SH-SY5Y (cell line): Measurements from ENCODE around the gene NRTN.

Experiments
- GATA2 ChIP-seq: IDR thresholded peaks from 2 replicates; pipeline ENCODE4 v1.6.1; 2011; ENCODE audit warnings: mild to moderate bottlenecking, low read depth, low read length
- GATA3 ChIP-seq: IDR thresholded peaks from 2 replicates; pipeline ENCODE4 v1.6.1; 2011; ENCODE audit warnings: low read depth, mild to moderate bottlenecking, low read length, moderate library complexity

Gene NRTN

DNA sequence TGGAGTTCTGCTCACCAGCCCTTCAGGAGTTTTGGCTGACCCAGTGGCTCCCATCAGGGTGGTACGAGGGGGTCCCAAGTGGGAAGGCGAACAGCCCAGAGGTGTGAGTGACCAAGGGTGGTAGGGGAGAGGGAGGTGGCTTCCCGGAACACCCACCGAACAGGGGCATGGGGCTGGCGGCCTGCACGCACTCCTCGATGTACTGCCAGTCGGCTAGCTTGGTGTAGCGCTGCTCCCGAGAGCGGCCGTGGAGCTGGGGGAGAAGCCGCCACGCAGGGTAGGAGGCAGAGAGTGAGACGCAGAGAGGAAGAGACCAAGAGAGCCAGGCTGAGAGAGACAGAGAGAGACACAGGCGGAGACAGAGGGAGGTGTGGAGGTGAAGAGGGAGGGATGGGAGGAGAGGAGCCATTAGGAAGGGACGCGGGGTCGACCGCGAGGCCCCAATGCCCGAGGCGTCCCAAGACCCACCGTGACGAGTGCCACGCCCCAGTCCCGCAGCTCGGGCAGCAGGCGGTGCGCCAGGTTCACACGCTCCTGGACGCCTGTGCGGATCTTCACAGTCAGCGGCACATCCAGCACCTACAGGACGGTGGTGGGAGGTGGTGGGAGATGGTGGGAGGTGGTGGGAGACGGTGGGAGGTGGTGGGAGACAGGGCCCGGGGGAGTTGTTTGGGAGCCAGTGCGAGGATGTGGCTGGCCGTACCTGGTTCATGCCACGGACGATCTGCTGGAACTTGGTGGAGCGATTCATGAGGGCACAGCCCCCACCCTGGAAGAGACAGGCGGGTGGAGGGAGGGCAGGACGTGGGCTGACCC lies 18.1 kb upstream of the NRTN start:
- TF ChIP-seq GATA2 (no peak), GATA3 (no peak)

DNA sequence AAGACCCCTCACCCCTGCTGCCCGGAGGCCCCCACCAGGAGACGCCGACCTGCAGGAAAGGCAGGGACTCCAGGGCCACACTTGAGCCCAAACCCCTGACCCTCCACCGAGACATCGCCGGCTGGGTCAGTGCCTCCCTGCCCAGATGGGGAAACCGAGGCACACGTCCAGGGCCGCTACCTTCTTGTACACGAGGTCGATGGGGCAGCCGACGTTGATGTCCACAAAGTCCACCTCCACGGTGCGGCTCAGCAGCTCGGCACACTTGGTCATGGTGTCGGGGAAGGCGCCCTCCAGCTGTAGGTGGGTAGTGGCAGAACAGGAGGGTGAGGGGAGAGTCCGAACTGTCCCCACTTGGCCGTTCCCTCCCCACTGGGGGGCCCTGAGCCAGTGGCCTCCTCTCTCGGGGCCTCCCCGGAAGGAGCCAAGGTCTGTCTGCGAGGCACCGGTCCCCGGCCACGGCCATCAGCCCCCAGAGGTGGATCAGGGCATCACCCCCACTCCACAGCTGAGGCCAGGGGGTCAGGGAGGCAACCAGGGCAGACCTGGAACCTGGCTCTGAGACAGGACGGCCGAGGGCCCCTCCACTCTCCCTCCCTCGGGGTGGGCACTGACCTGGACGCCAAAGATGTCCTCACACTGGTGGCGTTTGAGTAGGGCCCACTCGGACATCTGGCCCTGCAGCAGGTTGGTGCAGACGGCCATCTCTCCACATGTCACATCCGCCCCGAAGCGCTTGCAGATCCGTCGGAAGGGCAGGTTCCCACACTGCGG lies 17.3 kb upstream of the NRTN start:
- TF ChIP-seq GATA2 (no peak), GATA3 (no peak)

DNA sequence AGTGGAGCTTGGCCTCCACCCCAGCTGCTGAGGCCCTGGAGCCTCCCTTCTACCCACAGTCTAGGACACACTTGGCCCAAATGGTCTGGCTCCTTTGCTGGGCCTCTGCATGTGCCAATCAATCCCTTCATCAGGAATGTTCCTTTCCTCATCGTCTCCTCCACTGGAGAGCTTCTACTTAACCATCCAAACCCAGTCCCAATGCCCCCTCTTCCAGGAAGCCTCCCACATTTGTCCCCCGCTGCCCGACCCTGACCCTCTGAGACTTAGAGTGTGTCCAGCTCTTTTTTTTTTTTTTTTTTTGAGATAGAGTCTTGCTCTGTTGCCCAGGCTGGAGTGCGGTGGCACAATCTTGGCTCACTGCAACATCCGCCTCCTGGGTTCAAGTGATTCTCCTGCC lies 16.4 kb upstream of the NRTN start:
- TF ChIP-seq GATA2 = no peak
- no peak for TF ChIP-seq GATA3

DNA sequence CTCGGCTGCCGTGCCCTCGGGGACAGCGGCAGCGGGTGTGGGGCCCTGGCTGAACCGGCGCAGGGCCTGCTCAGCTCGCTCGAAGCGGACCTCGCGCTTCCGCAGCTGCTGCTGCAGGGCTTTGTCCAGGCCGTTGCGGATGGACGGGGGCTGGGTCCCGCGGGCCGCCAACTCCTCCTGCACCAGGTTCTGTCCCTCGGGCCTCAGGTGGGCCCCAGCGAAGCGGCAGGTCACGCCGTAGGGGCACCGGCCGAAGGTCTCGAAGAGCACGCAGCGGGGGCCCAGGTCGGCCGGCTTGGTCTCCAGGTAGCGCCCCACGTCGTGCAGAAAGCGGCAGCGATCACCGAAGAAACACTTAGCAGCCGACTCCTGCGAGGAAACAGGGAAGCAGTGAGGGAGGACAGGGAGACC lies 15.5 kb upstream of the NRTN start:
- TF ChIP-seq GATA3 = no peak
- TF ChIP-seq GATA2 = no peak

DNA sequence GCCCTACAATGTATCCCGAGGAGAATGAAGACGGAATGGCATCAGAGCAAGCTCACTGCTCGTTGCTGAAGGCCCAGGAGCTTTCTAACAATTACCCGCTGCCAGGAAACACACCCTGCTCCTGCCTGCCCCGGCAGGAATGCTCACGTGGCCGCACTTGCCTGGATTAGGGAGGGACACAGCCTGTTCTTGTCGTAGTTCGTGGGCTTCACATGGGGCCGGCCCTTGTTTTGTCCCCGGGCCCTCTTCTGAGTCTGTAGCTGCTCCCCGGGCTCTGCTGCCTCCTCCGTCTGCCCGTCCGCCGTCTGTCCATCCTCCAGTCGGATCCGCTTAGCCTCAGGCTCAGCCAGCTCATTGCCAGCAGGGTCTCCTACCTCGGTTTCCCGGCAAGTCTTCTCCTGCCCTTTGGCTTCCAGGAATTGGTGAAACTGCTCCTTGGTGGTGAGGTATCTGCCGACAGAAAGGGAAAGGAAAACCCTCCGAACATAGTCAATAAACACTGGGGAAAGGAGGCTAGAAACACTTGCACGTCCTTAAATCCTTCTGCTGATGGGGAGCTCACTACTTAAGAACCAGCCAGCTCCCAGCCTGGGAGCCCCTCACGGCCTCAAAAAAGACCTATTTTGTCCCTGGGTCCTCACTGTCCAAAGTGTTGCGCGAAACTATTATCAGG lies 14.8 kb upstream of the NRTN start:
- TF ChIP-seq GATA3 = no peak
- TF ChIP-seq GATA2 = no peak

DNA sequence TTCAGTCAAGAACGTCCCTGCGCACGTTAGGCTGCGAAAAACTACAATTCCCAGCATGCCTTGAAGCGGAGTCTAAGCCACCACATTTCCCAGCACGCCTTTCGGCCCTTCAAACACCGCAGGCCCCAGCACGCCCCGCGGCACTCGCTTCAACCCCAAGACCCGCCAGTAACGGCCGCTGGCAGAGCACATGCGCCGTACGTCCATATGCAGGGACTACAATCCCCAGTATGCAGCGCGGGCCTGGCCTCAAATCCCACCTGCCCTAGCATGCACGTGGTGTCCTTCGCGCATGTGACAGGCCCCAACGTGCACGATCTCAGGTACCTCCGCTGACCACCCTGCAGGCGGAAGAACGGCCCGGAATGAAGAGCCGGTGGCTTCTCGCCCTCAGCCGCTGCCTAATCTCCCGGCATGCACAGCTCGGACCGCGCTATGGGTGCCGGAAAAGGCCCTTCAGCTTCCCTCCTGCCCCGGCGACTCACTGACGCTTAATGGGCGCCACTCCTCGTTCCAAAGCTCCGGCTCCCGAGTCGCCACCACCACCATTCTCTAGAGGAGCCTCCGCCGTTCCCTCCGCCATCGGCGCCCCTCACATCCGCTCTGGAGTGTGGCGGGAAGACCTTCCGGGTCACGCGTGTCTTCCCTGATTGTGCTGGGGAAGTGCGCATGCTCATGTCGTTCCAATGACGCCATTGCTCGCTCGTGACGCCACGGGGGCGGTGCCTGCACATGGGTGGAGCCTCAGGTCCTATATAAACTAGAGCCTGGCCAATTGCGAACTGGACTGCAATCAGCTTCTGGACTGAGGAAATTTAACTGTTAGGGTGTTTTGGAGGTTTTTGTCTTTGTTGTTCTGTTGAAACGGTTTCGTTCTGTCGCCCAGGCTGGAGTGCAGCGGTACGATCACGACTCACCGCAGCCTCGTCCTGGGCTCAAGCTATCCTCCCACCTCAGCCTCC lies 14.0 kb upstream of the NRTN start, which contains the start of gene DUS3L:
Gene DUS3L, minus strand, starts transcription at position 605 of the 962 bp plus-strand sequence. Its CDS starts 22 bp downstream, at position 583.
- TF ChIP-seq GATA2 (0 out of 2 replicates have a peak, but pooled peaks have one; percentile 4), GATA3 (no peak)

DNA sequence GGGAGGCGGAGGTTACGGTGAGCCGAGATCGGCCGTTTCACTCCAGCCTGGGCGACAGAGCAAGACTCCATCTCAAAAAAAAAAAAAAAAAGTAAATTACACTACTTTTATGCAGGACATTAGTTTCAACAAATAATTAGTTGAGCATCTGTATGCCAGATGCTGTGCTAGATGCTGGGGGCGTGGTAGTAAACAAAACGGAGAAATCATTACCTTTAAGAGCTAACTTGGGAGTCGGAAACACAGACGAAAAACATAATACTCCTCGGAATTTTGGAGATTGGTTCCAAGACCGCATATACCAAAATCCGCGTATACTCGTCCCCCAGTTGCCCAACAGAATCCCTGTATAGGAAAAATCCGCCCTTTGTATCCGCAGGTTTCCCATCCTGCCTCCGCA lies 12.6 kb upstream of the NRTN start:
- TF ChIP-seq GATA2 (no peak), GATA3 (no peak)

DNA sequence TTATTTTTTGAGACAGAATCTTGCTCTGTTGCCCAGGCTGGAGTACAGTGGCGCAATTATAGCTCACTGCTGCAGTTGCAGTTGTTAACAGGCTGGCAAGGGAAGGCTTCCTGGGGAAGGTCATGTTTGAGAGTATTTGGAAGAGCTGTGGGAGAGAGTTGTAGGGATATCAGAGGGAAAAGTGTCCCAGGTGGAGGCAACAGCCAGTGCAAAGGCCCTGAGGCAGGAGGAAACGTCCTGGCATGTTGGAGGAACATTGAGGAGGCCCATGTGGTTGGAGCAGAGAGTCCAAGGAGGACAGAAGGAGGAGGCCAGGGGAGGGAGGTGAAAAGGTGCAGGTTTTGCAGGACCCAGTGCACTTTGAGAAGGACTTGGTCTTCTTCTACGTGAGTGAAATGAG lies 11.7 kb upstream of the NRTN start:
- TF ChIP-seq GATA2 = no peak
- no peak for TF ChIP-seq GATA3

DNA sequence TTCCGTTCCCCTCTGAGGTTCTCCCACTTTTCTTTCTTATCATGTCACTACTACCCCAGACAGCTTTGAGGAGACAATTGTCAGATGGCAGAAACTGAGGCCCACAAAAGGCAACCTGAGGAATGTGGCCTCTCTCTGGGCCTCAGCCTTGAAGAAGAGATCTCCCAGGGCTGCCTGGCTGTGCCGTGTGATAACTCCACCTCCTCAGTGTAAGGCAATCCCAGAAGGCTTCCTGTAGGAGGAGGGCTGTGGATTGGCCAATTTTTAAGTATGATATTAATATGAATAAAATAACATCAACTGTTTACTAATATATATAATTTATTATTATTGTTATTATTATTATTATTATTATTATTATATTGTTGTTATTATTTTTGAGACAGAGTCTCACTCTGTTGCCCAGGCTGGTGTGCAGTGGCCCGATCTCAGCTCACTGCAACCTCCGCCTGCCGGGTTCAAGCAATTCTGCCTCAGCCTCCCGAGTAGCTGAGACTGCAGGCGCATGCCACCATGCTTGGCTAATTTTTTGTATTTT lies 9.4 kb upstream of the NRTN start:
- TF ChIP-seq GATA3 (no peak), GATA2 (no peak)

DNA sequence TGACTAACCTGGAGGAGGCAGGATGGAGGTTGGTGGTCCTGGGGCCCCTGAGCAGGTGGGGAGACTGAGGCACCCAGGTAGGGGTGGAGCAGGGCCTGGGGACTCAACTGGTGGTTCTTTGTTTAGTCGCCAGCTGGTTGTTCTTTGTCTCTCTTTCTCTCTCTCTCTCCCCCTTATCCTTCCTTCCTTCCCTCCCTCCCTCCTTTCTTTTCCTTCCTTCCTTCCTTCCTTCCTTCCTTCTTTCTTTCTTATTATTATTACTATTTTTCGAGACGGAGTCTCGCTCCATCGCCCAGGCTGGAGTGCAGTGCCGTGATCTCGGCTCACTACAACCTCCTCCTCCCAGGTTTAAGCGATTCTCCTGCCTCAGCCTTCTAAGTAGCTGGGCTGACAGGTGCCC lies 6.6 kb upstream of the NRTN start:
- no peak for TF ChIP-seq GATA2
- no peak for TF ChIP-seq GATA3

DNA sequence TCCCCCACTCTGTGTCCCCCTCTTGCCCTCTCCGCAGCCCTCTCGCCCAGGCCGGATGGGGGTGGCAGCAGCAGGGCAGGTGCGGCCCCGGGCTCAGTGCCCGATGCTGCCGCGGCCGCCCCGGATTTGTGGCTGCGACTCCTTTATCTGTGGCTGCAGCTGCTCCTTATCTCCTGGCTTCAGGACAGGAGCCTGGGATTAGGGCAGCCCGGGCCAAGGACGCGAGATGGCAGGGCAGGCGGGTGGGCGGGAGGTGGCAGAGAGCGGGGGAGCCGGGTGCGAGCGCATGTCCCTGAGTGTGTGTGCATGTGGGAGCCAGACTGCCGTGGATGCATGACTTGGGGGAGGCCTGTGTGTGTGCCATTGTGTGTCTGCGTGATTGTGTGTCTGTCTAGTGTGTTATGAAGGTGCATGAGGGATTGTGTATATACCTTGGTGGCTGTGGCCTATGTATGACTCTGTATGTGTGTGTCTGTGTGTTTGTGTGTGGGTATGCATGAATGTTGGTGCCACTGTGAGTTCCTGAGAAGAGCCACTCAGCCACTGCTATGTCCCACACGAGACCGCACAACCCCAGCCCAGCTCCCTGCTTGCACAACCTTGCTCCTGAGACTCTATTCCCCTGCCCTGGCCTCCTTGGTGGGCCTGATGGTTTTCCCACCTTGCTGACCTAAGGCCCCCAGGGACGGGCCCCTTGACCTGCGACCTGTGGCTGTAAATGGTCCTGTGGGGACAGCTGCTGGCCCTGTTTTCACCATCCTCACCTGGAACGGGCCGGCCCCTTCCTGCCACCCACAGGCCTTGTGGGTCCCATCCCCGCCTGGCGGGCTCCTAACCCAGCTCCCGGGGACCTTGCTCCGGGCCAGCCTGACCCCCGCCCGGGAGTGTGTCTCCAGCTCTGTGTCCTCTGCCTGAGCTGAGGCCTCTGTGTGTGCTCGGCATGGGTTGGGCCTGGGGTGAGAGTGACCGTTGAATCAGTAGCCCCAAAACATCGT lies 5.3 kb upstream of the NRTN start:
- TF ChIP-seq GATA2 = peak; percentile 95
- TF ChIP-seq GATA3 = no peak
